GM21576 (cell line): ENCODE results near the gene FSCN2.

Experiments
- ATAC-seq: cut with Tn5 transposase; IDR thresholded peaks from one replicate; pipeline ENCODE4 v1.9.1; 2021; ENCODE audit warnings: mild to moderate bottlenecking, moderate library complexity; ENCODE audit not compliant: unreplicated experiment

Gene FSCN2

DNA sequence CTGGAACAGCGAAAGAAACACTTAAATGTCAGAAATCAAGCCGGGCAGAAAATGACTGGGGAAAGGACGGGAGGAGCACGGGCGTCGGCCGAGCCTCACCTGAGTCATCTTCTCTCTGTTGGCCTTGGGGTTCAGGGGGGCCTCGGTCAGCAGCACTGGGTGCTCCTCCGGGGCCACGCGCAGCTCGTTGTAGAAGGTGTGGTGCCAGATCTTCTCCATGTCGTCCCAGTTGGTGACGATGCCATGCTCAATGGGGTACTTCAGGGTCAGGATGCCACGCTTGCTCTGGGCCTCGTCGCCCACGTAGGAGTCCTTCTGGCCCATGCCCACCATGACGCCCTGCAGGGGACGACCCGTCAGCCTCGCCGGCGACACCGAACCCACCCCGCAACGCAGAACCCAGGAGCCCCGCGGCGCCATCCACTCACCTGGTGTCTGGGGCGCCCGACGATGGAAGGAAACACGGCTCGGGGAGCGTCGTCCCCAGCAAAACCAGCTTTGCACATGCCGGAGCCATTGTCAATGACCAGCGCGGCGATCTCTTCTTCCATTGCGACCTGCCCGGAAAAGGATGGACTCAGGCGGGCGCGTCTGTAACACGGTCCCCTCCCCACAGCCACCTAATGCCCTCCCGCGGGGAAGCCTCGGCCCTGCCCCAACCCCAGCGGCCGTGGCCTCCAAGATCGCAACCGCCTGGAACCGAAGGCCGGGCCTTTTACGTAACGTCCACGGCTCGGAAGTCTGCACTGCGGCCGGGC is 16.2 kb upstream of the FSCN2 start:
- ATAC-seq, result no peak

DNA sequence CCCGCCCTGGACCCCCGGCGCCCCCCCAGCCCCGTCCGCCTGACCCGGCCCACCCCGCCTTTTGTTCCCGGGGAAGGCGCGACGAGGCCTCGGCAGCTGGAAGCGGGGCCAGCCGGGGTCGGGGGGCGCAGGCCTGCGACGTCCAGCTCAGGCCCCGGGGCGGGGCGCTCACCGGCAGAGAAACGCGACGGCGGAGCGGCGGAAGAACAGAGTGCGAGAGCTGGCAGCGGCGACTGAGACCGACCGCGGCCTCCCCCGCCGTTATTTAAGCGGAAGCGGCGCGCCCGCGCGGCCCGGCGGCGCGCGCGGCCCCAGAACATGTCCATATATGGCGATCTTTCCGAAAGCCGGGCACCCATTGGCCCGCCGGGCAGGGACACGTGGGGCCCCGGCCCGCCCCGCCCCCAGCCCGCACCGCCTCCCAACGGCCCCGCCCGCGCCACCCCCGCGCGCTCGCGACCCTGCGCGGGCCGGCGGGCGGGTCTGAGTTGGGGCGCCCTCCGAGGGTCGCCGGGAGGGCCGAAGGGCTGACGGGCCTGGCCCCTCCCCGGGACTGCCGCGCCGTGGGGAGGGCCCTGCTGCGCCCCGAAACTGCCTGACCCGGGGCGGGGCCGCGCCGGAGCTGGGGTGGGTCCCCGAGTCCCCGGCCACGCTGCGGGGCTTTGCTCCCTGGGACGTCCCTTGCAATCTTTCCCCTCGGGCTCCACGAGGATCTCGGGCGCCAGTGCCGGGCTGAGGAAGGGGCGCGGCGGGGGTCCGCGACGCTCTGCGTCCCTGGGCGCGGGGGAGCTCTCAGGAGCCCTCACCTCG is 15.4 kb upstream of the FSCN2 start, which contains the start of gene ACTG1:
ACTG1 (minus strand) TSS at position 238 of the 810 bp plus-strand sequence. CDS start 445 bp downstream, outside the sequence.
- ATAC-seq, result no peak

GRCh38 chr17:81513372-81513752 is 14.8 kb upstream of the FSCN2 start:
- ATAC-seq, result no peak

DNA sequence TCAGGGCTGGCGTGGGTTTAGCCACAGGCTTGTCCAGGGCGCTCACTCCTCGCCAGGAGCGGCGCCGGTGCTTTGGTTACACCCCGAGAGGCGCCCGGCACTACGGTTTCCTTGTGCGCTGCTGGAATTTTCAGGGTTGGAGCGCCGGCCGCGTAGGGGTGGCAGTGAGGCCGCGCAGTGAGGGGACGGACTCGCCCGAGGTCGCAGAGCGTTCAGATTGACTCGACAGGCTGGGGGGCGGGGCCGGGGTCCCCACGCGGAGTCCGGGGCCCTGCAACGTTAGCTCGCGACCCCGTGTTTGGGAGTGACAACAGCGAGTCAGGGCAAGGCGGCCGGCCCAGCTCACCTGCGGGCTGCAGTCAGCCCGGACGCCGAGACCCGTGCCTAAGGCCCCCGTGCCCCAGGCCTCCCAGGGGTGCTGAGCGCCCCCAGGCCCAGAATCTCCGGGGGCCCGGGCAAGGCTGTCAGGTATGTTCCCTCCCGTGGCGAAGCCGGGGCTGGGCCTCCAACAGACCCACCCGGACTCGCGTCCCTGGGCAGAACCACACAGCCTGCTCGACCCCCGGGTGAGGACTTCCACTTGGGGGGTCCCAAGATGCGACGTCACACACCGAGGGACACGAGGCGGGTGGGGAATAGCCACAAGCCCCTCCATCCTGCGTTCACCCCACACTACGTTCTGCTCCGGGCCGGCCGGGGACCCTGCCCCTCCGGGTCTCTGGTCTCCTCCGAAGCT is 14.3 kb upstream of the FSCN2 start:
- ATAC-seq, result no peak

GRCh38 chr17:81514489-81514738 is 13.8 kb upstream of the FSCN2 start:
- ATAC-seq, result no peak

DNA sequence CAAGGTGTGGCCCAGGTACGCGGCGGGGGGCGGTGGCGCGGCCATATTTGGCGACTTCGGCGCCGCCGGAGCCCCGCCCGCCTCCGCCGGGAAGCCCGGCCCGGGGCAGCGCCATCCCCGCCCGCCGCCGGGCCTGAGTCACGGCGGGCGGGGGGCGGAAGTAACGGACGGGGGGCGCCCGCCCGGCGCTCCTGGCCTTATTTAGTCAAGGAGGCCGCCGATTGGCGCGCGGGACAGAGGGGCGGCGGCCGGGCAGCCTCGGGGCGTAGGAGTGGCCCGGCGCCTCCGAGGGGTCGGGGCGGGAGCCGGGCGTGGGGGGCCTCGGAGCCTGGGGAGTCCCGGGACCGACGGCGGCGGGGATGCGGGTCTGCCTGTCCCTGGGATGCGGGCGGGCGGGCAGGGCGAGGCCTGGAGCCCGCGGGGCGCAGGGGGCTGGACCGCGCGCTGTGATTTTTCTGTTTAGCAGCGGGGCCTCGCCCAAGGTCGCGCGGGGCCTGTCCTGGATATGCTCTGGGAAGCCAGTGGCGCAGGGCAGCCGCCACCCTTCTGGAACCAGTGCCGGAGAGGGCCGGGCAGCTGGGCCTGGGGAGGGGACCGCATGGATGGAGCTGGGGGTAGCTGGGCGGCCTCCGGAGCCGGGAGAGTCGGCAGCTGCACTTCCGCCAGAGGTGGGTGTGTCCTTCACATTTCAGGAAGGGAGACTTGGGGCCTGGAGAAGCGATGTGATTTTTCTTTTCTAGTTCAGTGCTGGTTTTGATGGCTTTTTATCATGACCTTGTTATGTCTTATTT is 13.2 kb upstream of the FSCN2 start:
- no peak for ATAC-seq

GRCh38 chr17:81515530-81516041 is 12.6 kb upstream of the FSCN2 start:
- ATAC-seq, result no peak

DNA sequence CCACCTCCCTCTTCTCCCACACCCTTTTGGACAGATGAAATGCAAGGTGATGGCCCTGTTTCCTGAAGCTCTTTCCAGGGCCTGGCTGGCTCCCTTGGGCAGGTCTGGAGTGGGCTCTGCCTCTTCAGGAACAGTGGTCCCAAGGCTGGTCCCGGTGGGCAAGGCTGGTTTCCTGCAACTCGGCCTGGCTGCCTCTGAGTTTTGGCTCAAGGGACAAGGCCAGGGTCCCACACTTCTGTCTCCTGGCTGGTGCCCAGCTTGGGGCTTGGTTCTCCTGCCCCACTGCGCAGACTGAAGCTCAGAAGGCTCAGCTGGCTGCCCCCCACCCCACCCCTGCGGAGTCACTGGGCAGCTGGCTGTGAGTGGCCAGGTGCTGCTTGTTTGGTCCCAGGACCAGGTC is 11.7 kb upstream of the FSCN2 start:
- no peak for ATAC-seq

DNA sequence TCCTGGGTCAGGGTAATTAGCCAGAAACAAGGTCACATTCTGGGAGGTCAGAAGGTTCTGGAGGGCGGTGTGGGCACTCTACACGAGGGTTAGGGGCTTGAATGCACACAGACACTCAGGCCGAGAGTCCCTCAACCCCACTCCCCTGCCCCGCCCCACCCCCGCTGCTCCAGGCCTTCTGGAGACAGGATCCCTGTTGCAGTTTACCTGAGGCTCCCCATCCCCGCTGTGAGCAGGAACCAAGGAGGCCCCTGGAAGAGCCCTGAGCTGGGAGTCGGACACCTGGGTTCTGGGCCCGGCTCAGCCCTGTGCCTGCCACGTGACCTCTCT is 11.2 kb upstream of the FSCN2 start:
- no peak for ATAC-seq

- peak; percentile 36 for ATAC-seq
These were observed 10.7 kb upstream of the FSCN2 start for GRCh38 chr17:81517339-81518112.

GRCh38 chr17:81518113-81518784 is 9.9 kb upstream of the FSCN2 start:
- no peak for ATAC-seq

GRCh38 chr17:81518785-81519283 is 9.3 kb upstream of the FSCN2 start:
- ATAC-seq, result no peak

DNA sequence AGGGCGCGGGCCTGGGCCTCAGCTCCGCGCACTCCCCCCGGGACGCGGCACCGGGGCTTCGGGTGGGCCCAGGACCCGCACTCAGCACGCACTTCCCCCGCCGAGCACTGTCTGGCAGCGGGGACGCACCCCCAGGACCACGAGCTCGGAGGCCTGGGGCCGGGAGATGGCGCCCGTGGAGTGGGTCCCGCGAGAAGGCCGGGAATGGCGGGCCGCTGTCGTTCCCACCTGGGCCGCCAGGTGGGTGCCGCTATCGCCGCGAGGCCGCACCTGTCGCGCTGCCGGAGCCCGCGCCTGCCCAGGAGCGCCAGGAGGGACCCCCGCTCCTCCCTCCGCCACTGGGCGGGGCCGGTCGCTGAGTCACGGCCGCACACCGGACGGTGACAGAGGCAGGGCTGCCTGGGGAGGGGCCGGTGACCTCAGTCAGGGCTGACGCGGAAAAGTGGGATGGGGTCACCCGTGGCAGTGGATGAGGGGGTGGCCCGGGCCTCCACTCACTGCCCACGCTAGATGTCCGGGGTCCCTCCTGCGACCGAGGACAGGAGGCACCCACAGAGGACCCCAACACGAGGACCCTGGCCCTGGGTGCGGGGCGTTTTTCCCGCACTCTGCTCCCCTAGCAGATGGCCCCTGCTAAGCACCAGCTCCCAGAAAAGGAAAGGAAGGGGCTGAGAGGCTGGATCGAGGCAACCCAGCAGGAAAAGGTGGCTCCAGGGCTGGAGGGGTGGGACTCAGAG is 8.7 kb upstream of the FSCN2 start:
- no peak for ATAC-seq

- no peak for ATAC-seq
These were observed 7.9 kb upstream of the FSCN2 start for GRCh38 chr17:81520021-81520901.

- no peak for ATAC-seq
These were observed 5.4 kb upstream of the FSCN2 start for GRCh38 chr17:81522491-81523401.

- no peak for ATAC-seq
These were observed 4.7 kb upstream of the FSCN2 start for GRCh38 chr17:81523402-81524038.
